Calu3 (cell line): ENCODE measurements around the gene HELZ. TPM values are rescaled to one million over a fixed set of nuclear protein-coding genes. Genes with fewer than 3 reads are reported as not detected.

Experiments used
- BruUV-seq: library from RNA; stranded (reverse); fragments of 400-500 nt; replicated peaks from 2 replicates; lab custom pipeline; 2021; lab: Mats Ljungman, UMichigan
- CTCF ChIA-PET: fragments of 300-600 bp; sonication (Branson Sonifier 250); formaldehyde crosslinking; loops from one replicate; lab custom pipeline; 2022; ENCODE audit warnings: antibody characterized with exemption; lab: Charles Lee
- DNase-seq: peaks from one replicate; pipeline ENCODE4 v3.0.0; 2022
- H3K27ac Mint-ChIP-seq: one replicate; pipeline ENCODE4 v1.8.0; 2022; ENCODE audit warnings: mixed read lengths; ENCODE audit not compliant: unreplicated experiment
- H3K27me3 Mint-ChIP-seq: one replicate; pipeline ENCODE4 v1.8.0; 2022; ENCODE audit warnings: mixed read lengths; ENCODE audit not compliant: unreplicated experiment
- H3K36me3 Mint-ChIP-seq: one replicate; pipeline ENCODE4 v1.8.0; 2022; ENCODE audit warnings: mild to moderate bottlenecking, moderate library complexity, mixed read lengths; ENCODE audit not compliant: insufficient read depth, unreplicated experiment
- H3K4me1 Mint-ChIP-seq: one replicate; pipeline ENCODE4 v1.8.0; 2022; ENCODE audit warnings: mild to moderate bottlenecking, low read depth, mixed read lengths; ENCODE audit not compliant: unreplicated experiment
- H3K4me3 Mint-ChIP-seq: one replicate; pipeline ENCODE4 v1.8.0; 2022; ENCODE audit warnings: mild to moderate bottlenecking, low read depth, moderate library complexity, mixed read lengths; ENCODE audit not compliant: unreplicated experiment
- H3K9me3 Mint-ChIP-seq: one replicate; pipeline ENCODE4 v1.8.0; 2022; ENCODE audit warnings: low read depth, mixed read lengths; ENCODE audit not compliant: unreplicated experiment
- intact Hi-C: fragments of 100-400 bp; cut with micrococcal nuclease; formaldehyde crosslinking; loops from one replicate; pipeline ENCODE4 v1.10.0; 2022; ENCODE audit not compliant: unreplicated experiment
- total RNA-seq: library from RNA; stranded (reverse); gene quantifications from 2 replicates; pipeline ENCODE4 v1.2.3, GENCODE V29; 2022
- TF ChIP-seq, protein P1 (sequence below): fragments of 200-600 bp; IDR thresholded peaks from one replicate; pipeline ENCODE4 v1.8.0; 2022; ENCODE audit warnings: antibody characterized with exemption; ENCODE audit not compliant: unreplicated experiment

The HELZ gene
- total RNA-seq, 1 experiment from 2014 or later = 60.8 TPM

DNA sequence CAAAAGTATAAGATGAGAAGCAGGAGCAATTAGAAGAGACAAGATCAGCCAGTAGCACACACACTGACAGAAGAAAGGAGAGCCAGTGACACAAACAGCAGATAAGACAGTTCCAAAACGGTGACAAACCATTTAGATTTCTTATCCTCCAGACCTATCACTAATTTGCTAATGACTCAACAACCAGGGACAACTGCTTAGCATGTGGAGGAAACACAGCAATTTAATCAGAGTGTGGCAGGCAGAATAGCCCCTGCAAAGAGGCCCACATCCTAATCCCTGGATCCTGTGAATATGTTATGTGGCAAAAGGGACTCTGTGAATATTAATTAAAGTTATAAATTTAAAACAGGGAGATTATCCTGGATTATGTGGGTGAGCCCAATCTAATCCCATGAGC is 119.6 kb downstream of the HELZ start:
- BruUV-seq = no TSS peak
- no peak overlapping the region for H3K4me3 Mint-ChIP-seq
- TF ChIP-seq, protein P1, sequence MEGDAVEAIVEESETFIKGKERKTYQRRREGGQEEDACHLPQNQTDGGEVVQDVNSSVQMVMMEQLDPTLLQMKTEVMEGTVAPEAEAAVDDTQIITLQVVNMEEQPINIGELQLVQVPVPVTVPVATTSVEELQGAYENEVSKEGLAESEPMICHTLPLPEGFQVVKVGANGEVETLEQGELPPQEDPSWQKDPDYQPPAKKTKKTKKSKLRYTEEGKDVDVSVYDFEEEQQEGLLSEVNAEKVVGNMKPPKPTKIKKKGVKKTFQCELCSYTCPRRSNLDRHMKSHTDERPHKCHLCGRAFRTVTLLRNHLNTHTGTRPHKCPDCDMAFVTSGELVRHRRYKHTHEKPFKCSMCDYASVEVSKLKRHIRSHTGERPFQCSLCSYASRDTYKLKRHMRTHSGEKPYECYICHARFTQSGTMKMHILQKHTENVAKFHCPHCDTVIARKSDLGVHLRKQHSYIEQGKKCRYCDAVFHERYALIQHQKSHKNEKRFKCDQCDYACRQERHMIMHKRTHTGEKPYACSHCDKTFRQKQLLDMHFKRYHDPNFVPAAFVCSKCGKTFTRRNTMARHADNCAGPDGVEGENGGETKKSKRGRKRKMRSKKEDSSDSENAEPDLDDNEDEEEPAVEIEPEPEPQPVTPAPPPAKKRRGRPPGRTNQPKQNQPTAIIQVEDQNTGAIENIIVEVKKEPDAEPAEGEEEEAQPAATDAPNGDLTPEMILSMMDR = no peak
- no peak for DNase-seq
- intact Hi-C loops = no loop called here
- no peaks in the 10 kb centered on the region for H3K4me1 Mint-ChIP-seq
- H3K36me3 Mint-ChIP-seq = peaks cover 12% of the 10 kb centered on the region
- H3K9me3 Mint-ChIP-seq = no peaks in the 10 kb centered on the region
- CTCF ChIA-PET = no interaction called here
- no peaks in the 10 kb centered on the region for H3K27me3 Mint-ChIP-seq
- no peak overlapping the region for H3K27ac Mint-ChIP-seq

DNA sequence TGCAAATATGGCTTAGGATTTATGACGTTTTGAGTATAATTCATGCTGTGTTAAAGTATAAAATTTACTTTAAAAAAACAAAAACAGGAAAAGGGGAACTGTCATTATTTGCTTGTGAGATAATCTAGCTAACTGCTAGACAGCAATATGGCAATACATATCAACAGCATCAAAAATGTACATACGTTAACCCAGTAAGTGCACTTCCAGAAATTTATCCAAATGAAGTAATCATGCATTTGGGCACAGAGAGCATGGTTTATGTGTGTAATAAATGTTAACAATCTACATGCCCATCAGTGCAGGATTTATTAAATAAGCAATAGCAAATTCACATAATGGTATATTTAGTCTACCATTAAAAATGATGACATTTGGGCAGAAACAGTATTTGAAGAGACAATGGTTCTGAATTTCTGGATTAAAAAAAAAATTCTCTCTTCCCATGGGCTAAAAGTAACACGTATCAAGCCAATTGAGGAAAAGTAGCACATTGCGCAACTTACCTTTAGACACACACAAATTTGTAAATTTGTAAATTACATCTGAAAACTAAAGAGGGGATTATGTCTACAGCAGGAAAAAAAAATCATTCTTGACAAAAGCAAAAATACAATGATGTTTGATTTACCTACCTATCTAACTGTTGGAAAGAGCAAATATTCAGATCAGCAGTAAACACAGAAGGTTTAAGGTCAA is 120.4 kb downstream of the HELZ start:
- TF ChIP-seq, protein P1 = no peak
- CTCF ChIA-PET = interaction anchor here (0.7 kb wide), 1 partner anchor 66 kb away, joined by 3 read pairs; no protein-coding TSS in a partner anchor
- no peak overlapping the region for H3K4me3 Mint-ChIP-seq
- H3K36me3 Mint-ChIP-seq = peaks cover 17% of the 10 kb centered on the region
- intact Hi-C loops = no loop called here
- H3K27me3 Mint-ChIP-seq = no peaks in the 10 kb centered on the region
- no peaks in the 10 kb centered on the region for H3K9me3 Mint-ChIP-seq
- no TSS peak for BruUV-seq
- no peak overlapping the region for H3K27ac Mint-ChIP-seq
- H3K4me1 Mint-ChIP-seq = no peaks in the 10 kb centered on the region
- DNase-seq = no peak

DNA sequence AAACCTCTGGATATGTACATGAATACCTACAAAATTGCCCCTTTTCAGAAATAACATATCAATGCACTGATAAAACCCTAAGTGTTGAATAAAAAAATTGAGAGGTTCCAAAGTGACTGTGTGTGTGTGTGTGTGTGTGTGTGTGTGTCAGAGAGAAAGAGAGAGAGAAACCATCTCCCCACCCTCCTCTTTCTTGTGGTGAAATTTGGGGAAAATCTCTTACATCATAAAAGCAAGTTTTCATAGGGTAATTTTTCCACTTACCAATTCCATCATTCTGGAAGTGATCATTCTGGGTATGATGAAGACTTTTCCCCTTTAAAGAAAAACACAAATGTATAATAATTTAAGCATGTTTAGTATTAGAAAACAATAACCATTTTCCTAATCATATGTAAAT is 121.3 kb downstream of the HELZ start:
- CTCF ChIA-PET = no interaction called here
- Mint-ChIP-seq H3K4me3 (no peak overlapping the region), H3K27me3 (no peaks in the 10 kb centered on the region), H3K9me3 (no peaks in the 10 kb centered on the region), H3K27ac (no peak overlapping the region), H3K36me3 (peaks cover 17% of the 10 kb centered on the region), H3K4me1 (no peaks in the 10 kb centered on the region)
- no peak for DNase-seq
- TF ChIP-seq, protein P1 = no peak
- no TSS peak for BruUV-seq
- intact Hi-C loops = no loop called here

DNA sequence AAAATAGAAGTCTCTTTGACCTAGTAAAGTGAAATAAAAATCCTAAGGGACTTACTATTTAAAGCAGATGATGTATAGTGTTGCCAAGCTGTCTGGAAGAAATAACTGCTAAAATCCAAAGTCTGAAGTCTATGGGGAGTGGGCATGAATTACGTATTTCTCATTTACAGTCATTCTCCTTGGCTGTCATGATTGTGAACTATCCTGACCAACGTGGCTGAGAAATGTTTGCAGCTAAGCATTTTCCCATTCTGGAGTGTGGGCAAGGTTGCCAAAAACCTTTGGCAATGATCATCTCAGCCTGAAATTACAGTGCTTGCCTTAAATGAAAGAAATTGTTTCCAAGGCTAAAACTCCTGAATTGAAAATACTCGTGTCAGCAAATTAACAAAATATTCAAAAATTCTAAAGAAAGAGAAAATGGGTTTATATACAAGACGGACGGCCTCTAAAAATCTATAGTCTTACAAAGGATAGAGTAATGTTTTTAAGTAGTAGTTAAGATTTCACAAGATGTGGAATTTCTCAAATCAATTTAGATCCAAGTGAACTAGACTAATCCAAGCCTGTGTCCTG is 123.6 kb downstream of the HELZ start:
- no peak for DNase-seq
- CTCF ChIA-PET = no interaction called here
- Mint-ChIP-seq H3K27ac (no peak overlapping the region), H3K9me3 (no peaks in the 10 kb centered on the region), H3K36me3 (peaks cover 27% of the 10 kb centered on the region), H3K4me3 (no peak overlapping the region), H3K27me3 (no peaks in the 10 kb centered on the region), H3K4me1 (no peaks in the 10 kb centered on the region)
- intact Hi-C loops = no loop called here
- BruUV-seq = no TSS peak
- TF ChIP-seq, protein P1 = no peak
